RWPE2 (cell line): ENCODE results near the gene LRMDA.

Experiments used
- ATAC-seq: fragments of 200-7000 bp; cut with Tn5 transposase; 3 replicates; pipeline ENCODE4 v1.9.1; 2021; ENCODE audit warnings: low read depth
- DNase-seq: peaks from one replicate; pipeline ENCODE4 v3.0.0-alpha.2; 2020; ENCODE audit warnings: low spot score
- H3K27ac ChIP-seq: fragments of 450-650 bp; 2 replicates; pipeline ENCODE4 v1.5.1; 2017; ENCODE audit warnings: mild to moderate bottlenecking; ENCODE audit not compliant: poor library complexity, severe bottlenecking
- H3K27me3 ChIP-seq: fragments of 250-450 bp; sonication (Bioruptor Pico); 2 replicates; pipeline ENCODE4 v1.5.1; 2021; ENCODE audit warnings: mild to moderate bottlenecking, moderate library complexity; ENCODE audit not compliant: insufficient read depth, poor library complexity, severe bottlenecking
- H3K36me3 ChIP-seq: fragments of 250-450 bp; sonication (Bioruptor Pico); 2 replicates; pipeline ENCODE4 v1.5.1; 2020; ENCODE audit warnings: low read depth, mild to moderate bottlenecking, moderate library complexity
- H3K4me1 ChIP-seq: fragments of 250-450 bp; sonication (Bioruptor Pico); 2 replicates; pipeline ENCODE4 v1.5.1; 2021; ENCODE audit warnings: mild to moderate bottlenecking, moderate library complexity; ENCODE audit not compliant: insufficient read depth, poor library complexity, severe bottlenecking
- H3K4me3 ChIP-seq: fragments of 250-450 bp; sonication (Bioruptor Pico); 2 replicates; pipeline ENCODE4 v1.5.1; 2021; ENCODE audit warnings: mild to moderate bottlenecking, moderate library complexity; ENCODE audit not compliant: severe bottlenecking
- H3K9me3 ChIP-seq: fragments of 250-450 bp; sonication (Bioruptor Pico); 2 replicates; pipeline ENCODE4 v1.5.1; 2021; ENCODE audit warnings: mild to moderate bottlenecking, moderate library complexity; ENCODE audit not compliant: severe bottlenecking
- CTCF ChIP-seq: fragments of 450-650 bp; IDR thresholded peaks from one replicate; pipeline ENCODE4 v1.5.1; 2017; ENCODE audit warnings: mild to moderate bottlenecking, moderate library complexity; ENCODE audit not compliant: poor library complexity, severe bottlenecking

LRMDA gene

GRCh38 chr10:76555067-76555670 lies 1123.7 kb downstream of the LRMDA start:
- ATAC-seq = no peak
- Histone ChIP-seq H3K4me3 (no peak overlapping the region), H3K27ac (no peak overlapping the region), H3K4me1 (no peaks in the 10 kb centered on the region), H3K36me3 (no peaks in the 10 kb centered on the region), H3K9me3 (no peaks in the 10 kb centered on the region), H3K27me3 (no peaks in the 10 kb centered on the region)
- no peak for DNase-seq
- TF ChIP-seq CTCF = no peak

DNA sequence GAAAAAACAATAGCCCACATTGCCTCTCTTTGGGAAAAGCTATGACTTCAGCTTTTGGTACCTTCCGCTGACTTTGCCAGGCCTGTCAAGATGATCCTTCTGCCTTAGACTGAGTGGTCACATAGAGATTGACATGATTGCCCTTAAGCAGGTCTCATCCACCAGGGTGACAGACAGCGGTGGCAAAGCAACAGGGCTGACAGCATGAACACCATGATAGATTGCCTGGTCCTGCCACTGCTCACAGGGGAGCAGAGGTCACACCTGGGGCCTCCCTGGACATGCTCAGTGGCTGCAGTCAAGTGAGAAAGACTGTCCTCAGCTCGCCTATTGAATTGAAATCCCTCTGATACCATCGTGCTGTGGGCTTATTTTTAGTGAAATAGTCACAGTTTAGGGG lies 1125.9 kb downstream of the LRMDA start:
- TF ChIP-seq CTCF = no peak
- ATAC-seq (no peak), DNase-seq (no peak)
- no peak overlapping the region for H3K4me3 ChIP-seq
- no peaks in the 10 kb centered on the region for H3K36me3 ChIP-seq
- H3K27ac ChIP-seq = no peak overlapping the region
- H3K4me1 ChIP-seq = no peaks in the 10 kb centered on the region
- no peaks in the 10 kb centered on the region for H3K9me3 ChIP-seq
- H3K27me3 ChIP-seq = no peaks in the 10 kb centered on the region

DNA sequence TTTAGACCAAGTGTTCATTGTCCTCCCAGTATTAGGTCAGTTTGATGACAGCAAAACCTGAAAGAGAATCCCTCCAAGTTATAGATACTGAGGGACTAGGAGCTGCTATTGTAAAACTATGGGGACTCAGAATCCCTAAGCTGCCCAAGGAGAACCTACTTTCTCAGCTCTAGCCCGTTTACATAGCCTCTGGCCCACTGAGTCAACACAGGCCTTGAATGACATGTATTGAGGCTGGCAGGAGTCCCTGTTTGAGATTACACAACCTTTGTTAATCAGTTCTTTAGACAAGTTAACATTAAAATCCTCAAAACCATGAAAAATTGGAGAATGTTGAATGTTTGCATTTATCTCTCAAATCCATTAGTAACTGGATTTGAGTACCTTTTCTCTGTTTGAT lies 1127.2 kb downstream of the LRMDA start:
- Histone ChIP-seq H3K4me3 (no peak overlapping the region), H3K36me3 (no peaks in the 10 kb centered on the region), H3K4me1 (no peaks in the 10 kb centered on the region), H3K9me3 (no peaks in the 10 kb centered on the region), H3K27ac (no peak overlapping the region), H3K27me3 (no peaks in the 10 kb centered on the region)
- no peak for TF ChIP-seq CTCF
- 0 out of 3 replicates have a peak, but pooled peaks have one; percentile 23 for ATAC-seq
- no peak for DNase-seq

DNA sequence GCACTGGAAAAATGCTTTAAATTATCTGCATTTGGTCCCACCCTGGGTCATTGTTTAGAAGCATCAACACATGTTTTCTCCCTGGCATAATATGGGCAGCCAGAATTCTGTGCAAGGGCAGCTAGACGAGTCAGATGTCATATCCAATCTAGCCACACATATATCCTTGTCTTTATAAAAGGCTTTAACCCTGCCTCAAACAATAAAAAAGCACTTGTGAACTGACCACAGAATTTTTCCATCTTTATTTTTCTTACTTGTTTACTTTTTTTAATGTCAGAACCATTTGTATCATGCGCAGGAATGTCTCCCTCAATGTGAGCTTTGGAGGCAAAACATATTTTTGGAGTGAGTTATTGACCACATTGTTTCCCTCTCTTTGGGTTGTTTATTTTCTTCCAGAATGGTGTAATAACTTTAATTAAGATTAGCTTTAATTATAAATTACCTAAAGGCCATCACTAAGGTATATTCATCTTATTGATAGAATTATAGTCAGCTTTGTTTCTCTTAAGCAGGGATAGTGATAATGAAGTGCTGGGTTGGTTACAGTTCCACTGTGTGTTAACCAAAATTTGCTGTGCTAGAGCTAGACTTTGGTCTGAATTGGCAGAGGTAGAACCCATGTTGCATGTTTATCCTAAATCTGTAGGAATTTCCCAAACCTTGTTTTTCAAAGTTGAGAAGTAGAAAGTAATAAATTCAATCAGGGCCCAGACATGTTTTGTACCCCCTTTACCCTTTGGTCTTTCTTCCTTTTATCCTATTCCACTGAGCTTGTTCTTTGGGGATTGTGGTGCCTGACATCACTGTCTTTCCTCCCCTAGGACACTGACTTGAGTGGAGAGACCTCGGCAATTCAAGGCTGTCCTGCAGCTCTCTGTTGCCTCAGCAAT lies 1127.8 kb downstream of the LRMDA start:
- no peak for TF ChIP-seq CTCF
- no peak for ATAC-seq
- no peak overlapping the region for H3K27ac ChIP-seq
- no peak overlapping the region for H3K4me3 ChIP-seq
- no peaks in the 10 kb centered on the region for H3K36me3 ChIP-seq
- no peaks in the 10 kb centered on the region for H3K9me3 ChIP-seq
- DNase-seq = no peak
- H3K27me3 ChIP-seq = no peaks in the 10 kb centered on the region
- H3K4me1 ChIP-seq = no peaks in the 10 kb centered on the region

- no peaks in the 10 kb centered on the region for H3K9me3 ChIP-seq
- TF ChIP-seq CTCF = no peak
- no peaks in the 10 kb centered on the region for H3K27me3 ChIP-seq
- ATAC-seq = no peak
- H3K36me3 ChIP-seq = no peaks in the 10 kb centered on the region
- H3K4me3 ChIP-seq = no peak overlapping the region
- DNase-seq = no peak
- no peaks in the 10 kb centered on the region for H3K4me1 ChIP-seq
- H3K27ac ChIP-seq = no peak overlapping the region
These were observed 1128.4 kb downstream of the LRMDA start for GRCh38 chr10:76559892-76560220.
